DOHH2 (cell line): ENCODE data around the gene USP49.

Experiments used
- H3F3A ChIP-seq: fragments of 200-600 bp; sonication (generic), shearing (Covaris generic); 2 replicates; pipeline ENCODE4 v1.6.0; 2016; ENCODE audit warnings: antibody characterized with exemption, mild to moderate bottlenecking; ENCODE audit not compliant: control insufficient read depth, insufficient read depth
- H3K27ac ChIP-seq: fragments of 200-600 bp; sonication (generic); 2 replicates; pipeline ENCODE4 v1.5.1; 2014; ENCODE audit warnings: low read depth, mild to moderate bottlenecking, low read length, moderate library complexity
- H3K27me3 ChIP-seq: fragments of 200-600 bp; sonication (generic); 2 replicates; pipeline ENCODE4 v1.6.1; 2014; ENCODE audit warnings: mild to moderate bottlenecking, low read length, mixed read lengths; ENCODE audit not compliant: control insufficient read depth
- H3K36me3 ChIP-seq: fragments of 200-600 bp; sonication (generic); 2 replicates; pipeline ENCODE4 v1.6.1; 2014; ENCODE audit warnings: mild to moderate bottlenecking, low read length, moderate library complexity, mixed read lengths; ENCODE audit not compliant: control insufficient read depth
- H3K4me1 ChIP-seq: fragments of 200-600 bp; sonication (generic); 2 replicates; pipeline ENCODE4 v1.6.1; 2014; ENCODE audit warnings: mild to moderate bottlenecking, low read length, mixed read lengths; ENCODE audit not compliant: control insufficient read depth
- H3K4me2 ChIP-seq: fragments of 200-600 bp; sonication (generic); 2 replicates; pipeline ENCODE4 v1.6.0; 2014; ENCODE audit warnings: mild to moderate bottlenecking, low read length, moderate library complexity
- H3K4me3 ChIP-seq: fragments of 200-600 bp; sonication (generic); 2 replicates; pipeline ENCODE4 v1.5.1; 2014; ENCODE audit warnings: mild to moderate bottlenecking, low read length, mixed read lengths
- H3K79me2 ChIP-seq: fragments of 200-600 bp; sonication (generic); 2 replicates; pipeline ENCODE4 v1.6.1; 2014; ENCODE audit warnings: mild to moderate bottlenecking, low read length, mixed read lengths; ENCODE audit not compliant: control insufficient read depth
- H3K9me2 ChIP-seq: fragments of 200-600 bp; sonication (generic); replicated peaks from 2 replicates; pipeline ENCODE4 v1.6.1; 2014; ENCODE audit warnings: mild to moderate bottlenecking, low read length, mixed read lengths; ENCODE audit not compliant: control insufficient read depth
- H3K9me3 ChIP-seq: fragments of 200-600 bp; sonication (generic); 2 replicates; pipeline ENCODE4 v1.6.1; 2014; ENCODE audit warnings: antibody characterized with exemption, low read length, mixed read lengths; ENCODE audit not compliant: control insufficient read depth, insufficient read depth
- H4K20me1 ChIP-seq: fragments of 200-600 bp; sonication (generic); 2 replicates; pipeline ENCODE4 v1.6.0; 2014; ENCODE audit warnings: low read depth, mild to moderate bottlenecking, antibody characterized with exemption, low read length, moderate library complexity; ENCODE audit not compliant: control insufficient read depth, insufficient read depth
- CTCF ChIP-seq: fragments of 200-600 bp; sonication (generic); IDR thresholded peaks from one replicate; pipeline ENCODE4 v1.5.1; 2014; ENCODE audit warnings: antibody characterized with exemption, mild to moderate bottlenecking, low read depth, low read length; ENCODE audit not compliant: poor library complexity, severe bottlenecking
- EZH2phosphoT487 ChIP-seq: fragments of 200-600 bp; sonication (generic); IDR thresholded peaks from 2 replicates; pipeline ENCODE4 v1.6.1; 2017; ENCODE audit warnings: borderline replicate concordance, mild to moderate bottlenecking, antibody characterized with exemption, low read length, moderate library complexity, mixed read lengths

The USP49 gene

GRCh38 chr6:41877051-41877680 is 18.0 kb downstream of the USP49 start:
- TF ChIP-seq EZH2phosphoT487: no peak
- no peak for TF ChIP-seq CTCF
- peaks cover 24% of the 10 kb centered on the region for H3K4me1 ChIP-seq
- no peaks in the 10 kb centered on the region for H3K79me2 ChIP-seq
- H3K9me2 ChIP-seq: no peaks in the 10 kb centered on the region
- no peak overlapping the region for H3K4me3 ChIP-seq
- H3K4me2 ChIP-seq: no peak overlapping the region
- H3F3A ChIP-seq: no peaks in the 10 kb centered on the region
- no peaks in the 10 kb centered on the region for H4K20me1 ChIP-seq
- H3K27ac ChIP-seq: no peak overlapping the region
- peaks cover under 1% of the 10 kb centered on the region; the same call in 1 of the 2 replicates for H3K9me3 ChIP-seq
- H3K27me3 ChIP-seq: no peaks in the 10 kb centered on the region
- peaks cover 4% of the 10 kb centered on the region; the same call in 1 of the 2 replicates for H3K36me3 ChIP-seq

GRCh38 chr6:41874741-41875140 is 20.4 kb downstream of the USP49 start:
- peaks cover 3% of the 10 kb centered on the region; the same call in 1 of the 2 replicates for H3K9me3 ChIP-seq
- TF ChIP-seq EZH2phosphoT487 (no peak), CTCF (no peak)
- no peaks in the 10 kb centered on the region for H3K79me2 ChIP-seq
- no peak overlapping the region for H3K4me3 ChIP-seq
- no peaks in the 10 kb centered on the region for H3F3A ChIP-seq
- H3K4me2 ChIP-seq: peak overlapping the region; percentile 17; the same call in 1 of the 2 replicates
- H4K20me1 ChIP-seq: no peaks in the 10 kb centered on the region
- no peaks in the 10 kb centered on the region for H3K9me2 ChIP-seq
- no peaks in the 10 kb centered on the region for H3K27me3 ChIP-seq
- no peak overlapping the region for H3K27ac ChIP-seq
- peaks cover 7% of the 10 kb centered on the region for H3K36me3 ChIP-seq
- H3K4me1 ChIP-seq: peaks cover 47% of the 10 kb centered on the region

GRCh38 chr6:41872147-41872546 is 23.0 kb downstream of the USP49 start:
- TF ChIP-seq EZH2phosphoT487 (no peak), CTCF (no peak)
- 0 out of 2 replicates have a peak overlapping the region, but pooled peaks have one; percentile 3 for H3K4me3 ChIP-seq
- H3K27me3 ChIP-seq: no peaks in the 10 kb centered on the region

More at GRCh38 chr6:41872147-41872546, 23.0 kb downstream of the USP49 start:
- peaks cover 7% of the 10 kb centered on the region for H3K36me3 ChIP-seq
- H3K9me3 ChIP-seq: peaks cover 3% of the 10 kb centered on the region; the same call in 1 of the 2 replicates
- peak overlapping the region; percentile 6; the same call in 1 of the 2 replicates for H3K27ac ChIP-seq
- no peaks in the 10 kb centered on the region for H3K79me2 ChIP-seq
- no peaks in the 10 kb centered on the region for H3K9me2 ChIP-seq
- no peaks in the 10 kb centered on the region for H4K20me1 ChIP-seq
- no peaks in the 10 kb centered on the region for H3F3A ChIP-seq
- H3K4me2 ChIP-seq: peak overlapping the region; percentile 31
- H3K4me1 ChIP-seq: peaks cover 62% of the 10 kb centered on the region
